K562 (cell line): ENCODE data around the gene ANKRD33. TPM values are rescaled to one million over a fixed set of nuclear protein-coding genes. Genes with fewer than 3 reads are reported as not detected.
A peak's percentile ranks its signal among the peaks of the same experiment; 100 is the strongest.

Experiments
- ATF7 ChIP-seq: fragments of 450-650 bp; IDR thresholded peaks from 2 replicates; pipeline ENCODE4 v1.7.1; 2014; ENCODE audit warnings: mild to moderate bottlenecking, moderate library complexity
- CXXC5 ChIP-seq: fragments of 250-450 bp; sonication (Bioruptor Pico); IDR thresholded peaks from 2 replicates; pipeline ENCODE4 v1.8.0; 2022; ENCODE audit warnings: inconsistent platforms, mild to moderate bottlenecking, moderate library complexity
- FOXK2 ChIP-seq, 2 experiments: fragments of 450-650 bp; IDR thresholded peaks in 1 of 2; conservative IDR thresholded peaks in 1 of 2; 2 replicates each; pipeline ENCODE4 v1.6.1; 2016; ENCODE audit warnings: low read depth in 2 of 2, mild to moderate bottlenecking in 1 of 2
- HDGF ChIP-seq: fragments of 450-650 bp; IDR thresholded peaks from 2 replicates; pipeline ENCODE4 v1.6.1; 2016
- NONO ChIP-seq, 2 experiments: fragments of 200-400 bp in 1 of 2; fragments of 450-650 bp in 1 of 2; formaldehyde crosslinking in 1 of 2; IDR thresholded peaks; 2 replicates each; pipeline ENCODE4 v1.6.1; 2017; ENCODE audit warnings: low read depth in 2 of 2, mild to moderate bottlenecking in 2 of 2, moderate library complexity in 2 of 2, low read length in 1 of 2
- NR2C2 ChIP-seq, 2 experiments: fragments of 200-800 bp in 1 of 2; sonication (Bioruptor generic) in 1 of 2; sonication (generic) in 1 of 2; formaldehyde crosslinking in 1 of 2; IDR thresholded peaks; 2 replicates each; pipeline versions ENCODE4 v1.6.1 to v1.8.0; 2016 to 2022; ENCODE audit warnings: mild to moderate bottlenecking in 1 of 2, missing compliant biosample characterization in 1 of 2, missing genetic modification characterization in 1 of 2, missing genetic modification reagents in 1 of 2
- RAD51 ChIP-seq: fragments of 450-650 bp; IDR thresholded peaks from 2 replicates; pipeline ENCODE4 v1.7.1; 2016; ENCODE audit warnings: low read depth, mild to moderate bottlenecking, borderline replicate concordance
- RBM15 ChIP-seq: fragments of 200-400 bp; formaldehyde crosslinking; IDR thresholded peaks from 2 replicates; pipeline ENCODE4 v1.6.1; 2018; ENCODE audit warnings: mild to moderate bottlenecking, low read length, moderate library complexity; ENCODE audit not compliant: insufficient read depth
- SNRNP70 ChIP-seq: fragments of 200-400 bp; formaldehyde crosslinking; optimal IDR thresholded peaks from 2 replicates; pipeline ENCODE3; 2017; ENCODE audit warnings: low read depth, low read length
- ZNF175 ChIP-seq: fragments of 200-800 bp; sonication (Bioruptor generic); IDR thresholded peaks from 2 replicates; pipeline ENCODE4 v1.6.1; 2016; ENCODE audit warnings: low read depth, mild to moderate bottlenecking, missing genetic modification characterization, missing compliant biosample characterization
- polyA plus RNA-seq, 8 experiments: library from polyadenylated mRNA; depleted of rRNA in 4 of 8; stranded (reverse) in 5 of 8; unstranded in 3 of 8; fragments of >200 nt; fragmentation: Nextera tagmentation in 2 of 8; fragmentation: Illumina TruSeq in 1 of 8; extraction: Ambion mirVana in 2 of 8; extraction: Trizol in 1 of 8; gene quantifications; 2 replicates each; pipeline versions ENCODE4 v1.2.1 to v1.2.3, GENCODE V29; 2011 to 2014; ENCODE audit warnings: inconsistent platforms in 1 of 8, missing spikeins in 1 of 8
- total RNA-seq, 7 experiments: library from RNA; depleted of rRNA in 6 of 7; stranded (reverse); fragments of >200 nt in 6 of 7; fragmentation: Illumina TruSeq in 2 of 7; extraction: Trizol in 2 of 7; gene quantifications; 2 replicates each; pipeline versions ENCODE4 v1.2.1 to v1.2.3, GENCODE V29; 2011 to 2021; ENCODE audit warnings: low replicate concordance in 1 of 7
- TF ChIP-seq, protein P1 (sequence below): fragments of 250-450 bp; sonication (Bioruptor Pico); IDR thresholded peaks from 2 replicates; pipeline ENCODE4 v1.4.0; 2020; ENCODE audit warnings: mild to moderate bottlenecking, moderate library complexity
- TF ChIP-seq, protein P2 (sequence below): fragments of 450-650 bp; formaldehyde crosslinking; IDR thresholded peaks from 2 replicates; pipeline ENCODE4 v1.4.0; 2020; ENCODE audit warnings: mild to moderate bottlenecking, mixed read lengths
- TF ChIP-seq, protein P3 (sequence below): sonication (generic); formaldehyde crosslinking; IDR thresholded peaks from 2 replicates; pipeline ENCODE4 v1.8.1; 2023; ENCODE audit warnings: mild to moderate bottlenecking, missing genetic modification reagents
- TF ChIP-seq, protein P4 (sequence below), 2 experiments: fragments of 250-450 bp in 1 of 2; fragments of 450-650 bp in 1 of 2; sonication (Bioruptor Pico) in 1 of 2; IDR thresholded peaks; 2 replicates each; pipeline versions ENCODE4 v1.6.1 to v1.8.0; 2016 to 2021; ENCODE audit warnings: mild to moderate bottlenecking in 2 of 2, moderate library complexity in 2 of 2, missing compliant biosample characterization in 1 of 2, missing genetic modification characterization in 1 of 2
- TF ChIP-seq, protein P5 (sequence below): fragments of 450-650 bp; IDR thresholded peaks from 2 replicates; pipeline ENCODE4 v1.6.1; 2017; ENCODE audit warnings: mild to moderate bottlenecking, moderate library complexity

Gene ANKRD33
- total and polyA plus RNA-seq, 9 of the 15 experiments (the other 6 are each of a cell fraction or from before 2014, with no cell fraction given), result 0.04 to 0.11 (median 0.07) TPM; not detected in 4

DNA sequence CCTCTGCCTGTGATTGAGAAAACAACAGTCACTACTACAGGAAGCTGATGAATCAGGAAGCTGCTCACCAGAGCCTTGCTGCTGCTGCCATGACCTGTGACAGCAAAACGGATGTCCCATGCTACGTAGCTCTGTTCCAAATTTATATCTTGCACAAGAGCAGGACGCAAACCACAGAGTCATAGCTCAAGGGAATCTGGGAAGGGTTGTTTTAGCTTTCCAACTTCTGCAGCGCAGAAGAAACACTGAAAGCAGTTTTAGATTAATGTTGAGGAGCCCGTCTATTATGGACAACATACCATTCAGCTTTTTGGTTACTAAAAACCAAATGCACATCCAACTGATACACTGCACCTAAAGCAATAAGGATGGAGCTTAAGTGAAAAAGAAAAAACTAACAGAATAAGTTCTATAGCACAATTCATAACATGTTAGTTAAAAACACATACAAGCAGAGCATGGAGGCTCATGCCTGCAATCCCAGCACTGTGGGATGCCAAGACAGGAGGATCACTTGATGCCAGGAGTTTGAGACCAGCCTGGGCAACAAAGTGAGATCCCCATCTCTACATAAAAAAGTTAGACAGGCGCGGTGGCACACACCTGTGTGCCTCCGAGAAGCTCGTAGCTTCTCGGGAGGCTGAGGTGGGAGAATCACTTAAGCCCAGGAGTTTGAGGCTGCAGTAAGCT is 1.7 kb upstream of the ANKRD33 start (continued):
- TF ChIP-seq NR2C2 (CRISPR knock-in tag; IDR thresholded peaks at IDR 0.05) (no peak), NR2C2 (tag; IDR thresholded peaks at IDR 0.05) (peak; percentile 80), ZNF175 (CRISPR knock-in tag) (0 out of 2 replicates have a peak, but pooled peaks have one; percentile 74), RBM15 (no peak), FOXK2 (conservative IDR thresholded peaks at IDR 0.05 in 1 of 2, IDR thresholded peaks at IDR 0.05 in 1 of 2; ENCODE audit: low read depth in 2 of 2) (peak; percentile 53 to 68; a peak in 3 of 4 replicates), HDGF (no peak), ATF7 (0 out of 2 replicates have a peak, but pooled peaks have one; percentile 5), CXXC5 (CRISPR knock-in tag) (peak; percentile 54; the same call in 1 of the 2 replicates), RAD51 (no peak; the same call in none of the 2 replicates), SNRNP70 (no peak), NONO (IDR thresholded peaks at IDR 0.05; ENCODE audit: low read depth in 2 of 2, low read length in 1 of 2) (no peak)
- TF ChIP-seq, protein P1, sequence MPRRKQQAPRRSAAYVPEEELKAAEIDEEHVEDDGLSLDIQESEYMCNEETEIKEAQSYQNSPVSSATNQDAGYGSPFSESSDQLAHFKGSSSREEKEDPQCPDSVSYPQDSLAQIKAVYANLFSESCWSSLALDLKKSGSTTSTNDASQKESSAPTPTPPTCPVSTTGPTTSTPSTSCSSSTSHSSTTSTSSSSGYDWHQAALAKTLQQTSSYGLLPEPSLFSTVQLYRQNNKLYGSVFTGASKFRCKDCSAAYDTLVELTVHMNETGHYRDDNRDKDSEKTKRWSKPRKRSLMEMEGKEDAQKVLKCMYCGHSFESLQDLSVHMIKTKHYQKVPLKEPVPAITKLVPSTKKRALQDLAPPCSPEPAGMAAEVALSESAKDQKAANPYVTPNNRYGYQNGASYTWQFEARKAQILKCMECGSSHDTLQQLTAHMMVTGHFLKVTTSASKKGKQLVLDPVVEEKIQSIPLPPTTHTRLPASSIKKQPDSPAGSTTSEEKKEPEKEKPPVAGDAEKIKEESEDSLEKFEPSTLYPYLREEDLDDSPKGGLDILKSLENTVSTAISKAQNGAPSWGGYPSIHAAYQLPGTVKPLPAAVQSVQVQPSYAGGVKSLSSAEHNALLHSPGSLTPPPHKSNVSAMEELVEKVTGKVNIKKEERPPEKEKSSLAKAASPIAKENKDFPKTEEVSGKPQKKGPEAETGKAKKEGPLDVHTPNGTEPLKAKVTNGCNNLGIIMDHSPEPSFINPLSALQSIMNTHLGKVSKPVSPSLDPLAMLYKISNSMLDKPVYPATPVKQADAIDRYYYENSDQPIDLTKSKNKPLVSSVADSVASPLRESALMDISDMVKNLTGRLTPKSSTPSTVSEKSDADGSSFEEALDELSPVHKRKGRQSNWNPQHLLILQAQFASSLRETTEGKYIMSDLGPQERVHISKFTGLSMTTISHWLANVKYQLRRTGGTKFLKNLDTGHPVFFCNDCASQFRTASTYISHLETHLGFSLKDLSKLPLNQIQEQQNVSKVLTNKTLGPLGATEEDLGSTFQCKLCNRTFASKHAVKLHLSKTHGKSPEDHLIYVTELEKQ, result no peak
- TF ChIP-seq, protein P2, sequence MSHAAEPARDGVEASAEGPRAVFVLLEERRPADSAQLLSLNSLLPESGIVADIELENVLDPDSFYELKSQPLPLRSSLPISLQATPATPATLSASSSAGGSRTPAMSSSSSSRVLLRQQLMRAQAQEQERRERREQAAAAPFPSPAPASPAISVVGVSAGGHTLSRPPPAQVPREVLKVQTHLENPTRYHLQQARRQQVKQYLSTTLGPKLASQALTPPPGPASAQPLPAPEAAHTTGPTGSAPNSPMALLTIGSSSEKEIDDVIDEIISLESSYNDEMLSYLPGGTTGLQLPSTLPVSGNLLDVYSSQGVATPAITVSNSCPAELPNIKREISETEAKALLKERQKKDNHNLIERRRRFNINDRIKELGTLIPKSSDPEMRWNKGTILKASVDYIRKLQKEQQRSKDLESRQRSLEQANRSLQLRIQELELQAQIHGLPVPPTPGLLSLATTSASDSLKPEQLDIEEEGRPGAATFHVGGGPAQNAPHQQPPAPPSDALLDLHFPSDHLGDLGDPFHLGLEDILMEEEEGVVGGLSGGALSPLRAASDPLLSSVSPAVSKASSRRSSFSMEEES, result peak; percentile 98
- TF ChIP-seq, protein P3, sequence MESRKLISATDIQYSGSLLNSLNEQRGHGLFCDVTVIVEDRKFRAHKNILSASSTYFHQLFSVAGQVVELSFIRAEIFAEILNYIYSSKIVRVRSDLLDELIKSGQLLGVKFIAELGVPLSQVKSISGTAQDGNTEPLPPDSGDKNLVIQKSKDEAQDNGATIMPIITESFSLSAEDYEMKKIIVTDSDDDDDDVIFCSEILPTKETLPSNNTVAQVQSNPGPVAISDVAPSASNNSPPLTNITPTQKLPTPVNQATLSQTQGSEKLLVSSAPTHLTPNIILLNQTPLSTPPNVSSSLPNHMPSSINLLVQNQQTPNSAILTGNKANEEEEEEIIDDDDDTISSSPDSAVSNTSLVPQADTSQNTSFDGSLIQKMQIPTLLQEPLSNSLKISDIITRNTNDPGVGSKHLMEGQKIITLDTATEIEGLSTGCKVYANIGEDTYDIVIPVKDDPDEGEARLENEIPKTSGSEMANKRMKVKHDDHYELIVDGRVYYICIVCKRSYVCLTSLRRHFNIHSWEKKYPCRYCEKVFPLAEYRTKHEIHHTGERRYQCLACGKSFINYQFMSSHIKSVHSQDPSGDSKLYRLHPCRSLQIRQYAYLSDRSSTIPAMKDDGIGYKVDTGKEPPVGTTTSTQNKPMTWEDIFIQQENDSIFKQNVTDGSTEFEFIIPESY (CRISPR knock-in tag), result no peak
- TF ChIP-seq, protein P4, sequence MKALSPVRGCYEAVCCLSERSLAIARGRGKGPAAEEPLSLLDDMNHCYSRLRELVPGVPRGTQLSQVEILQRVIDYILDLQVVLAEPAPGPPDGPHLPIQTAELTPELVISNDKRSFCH (CRISPR knock-in tag; IDR thresholded peaks at IDR 0.05), result no peak
- TF ChIP-seq, protein P4 (tag; IDR thresholded peaks at IDR 0.05), result no peak
- TF ChIP-seq, protein P5, sequence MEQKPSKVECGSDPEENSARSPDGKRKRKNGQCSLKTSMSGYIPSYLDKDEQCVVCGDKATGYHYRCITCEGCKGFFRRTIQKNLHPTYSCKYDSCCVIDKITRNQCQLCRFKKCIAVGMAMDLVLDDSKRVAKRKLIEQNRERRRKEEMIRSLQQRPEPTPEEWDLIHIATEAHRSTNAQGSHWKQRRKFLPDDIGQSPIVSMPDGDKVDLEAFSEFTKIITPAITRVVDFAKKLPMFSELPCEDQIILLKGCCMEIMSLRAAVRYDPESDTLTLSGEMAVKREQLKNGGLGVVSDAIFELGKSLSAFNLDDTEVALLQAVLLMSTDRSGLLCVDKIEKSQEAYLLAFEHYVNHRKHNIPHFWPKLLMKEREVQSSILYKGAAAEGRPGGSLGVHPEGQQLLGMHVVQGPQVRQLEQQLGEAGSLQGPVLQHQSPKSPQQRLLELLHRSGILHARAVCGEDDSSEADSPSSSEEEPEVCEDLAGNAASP, result no peak
